H4 (cell line): ENCODE measurements around the gene NUDT2. TPM values are rescaled to one million over a fixed set of nuclear protein-coding genes. Genes with fewer than 3 reads are reported as not detected.

Experiments used
- DNase-seq: peaks from one replicate; pipeline ENCODE4 v3.0.0-alpha.2; 2015; ENCODE audit warnings: low spot score
- total RNA-seq: library from RNA; depleted of rRNA; stranded (reverse); fragments of >200 nt; shearing (Covaris generic); gene quantifications from 2 replicates; pipeline ENCODE4 v1.2.3, GENCODE V29; 2014

NUDT2 gene
- total RNA-seq, 1 experiment from 2014 or later, result 75.3 TPM

DNA sequence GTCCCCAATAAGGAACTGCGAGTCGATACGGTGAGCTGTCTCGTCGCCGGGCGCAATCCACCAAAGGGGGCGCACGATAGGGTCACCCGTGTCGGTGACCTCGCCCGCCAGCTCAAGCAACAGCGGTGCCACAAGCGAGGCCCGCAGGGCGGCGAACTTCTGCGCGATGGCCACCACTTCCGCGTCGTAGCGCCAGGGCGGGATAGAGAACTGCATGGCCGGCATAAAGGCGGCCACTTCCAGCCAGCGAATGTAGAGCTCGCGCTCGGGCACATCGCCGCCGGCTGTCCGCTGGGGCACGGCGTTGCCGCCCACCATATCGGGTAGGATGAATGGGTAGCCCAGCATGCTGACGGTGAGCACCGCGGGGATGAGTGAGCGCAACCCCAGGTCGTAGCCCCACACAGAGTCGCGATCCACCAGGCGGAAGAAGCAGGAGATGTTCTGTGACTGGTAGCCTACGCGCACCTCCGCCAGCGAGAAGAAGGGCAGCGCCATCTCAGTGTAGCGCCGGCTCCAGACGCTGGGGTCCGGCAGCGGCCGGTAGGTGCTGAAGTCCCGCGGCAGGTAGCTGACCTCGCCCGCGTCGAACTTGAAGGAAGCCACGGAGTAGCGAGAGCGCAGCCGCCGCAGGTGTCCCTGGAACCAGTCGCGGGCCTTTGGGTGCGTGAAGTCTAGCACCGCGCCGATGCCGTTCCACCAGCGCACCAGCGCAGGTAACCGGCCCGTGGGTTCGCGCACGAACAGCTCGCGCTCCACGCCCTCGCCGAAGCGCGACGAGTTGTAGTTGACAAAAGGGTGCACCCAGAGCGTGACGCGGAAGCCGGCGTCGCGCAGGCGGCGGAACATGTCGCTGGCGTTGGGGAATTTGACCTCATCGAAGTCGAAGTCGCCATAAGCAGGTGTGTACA lies 41.9 kb downstream of the NUDT2 start:
- DNase-seq, result no peak

DNA sequence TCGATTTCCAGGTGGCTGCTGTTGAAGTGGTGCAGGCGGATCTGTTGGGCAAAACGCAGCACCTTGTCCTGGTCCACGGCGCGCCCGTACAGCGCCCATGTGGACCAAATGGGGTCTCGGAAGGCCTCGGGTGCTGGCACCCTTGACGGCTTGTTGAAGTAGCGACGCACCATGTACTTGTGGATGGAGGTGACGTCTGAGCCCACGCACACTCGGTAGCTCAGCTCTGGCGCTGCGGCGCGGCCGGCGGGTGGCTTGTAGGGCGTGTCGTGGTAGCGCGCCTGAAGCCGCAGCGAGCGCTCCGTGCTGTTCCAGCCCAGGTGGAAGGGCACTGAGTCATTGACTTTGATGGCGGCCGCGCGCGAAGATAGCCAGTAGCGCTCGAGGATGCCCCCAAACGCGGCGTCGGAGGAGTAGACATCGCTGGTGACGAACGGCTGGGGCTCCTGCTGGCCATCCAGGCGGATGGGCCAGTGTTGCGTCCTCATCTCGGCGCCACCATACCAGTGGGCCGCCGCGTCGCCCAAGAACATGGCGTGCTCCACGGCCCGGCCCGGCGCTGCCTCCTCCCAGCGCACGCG lies 42.6 kb downstream of the NUDT2 start:
- no peak for DNase-seq

DNA sequence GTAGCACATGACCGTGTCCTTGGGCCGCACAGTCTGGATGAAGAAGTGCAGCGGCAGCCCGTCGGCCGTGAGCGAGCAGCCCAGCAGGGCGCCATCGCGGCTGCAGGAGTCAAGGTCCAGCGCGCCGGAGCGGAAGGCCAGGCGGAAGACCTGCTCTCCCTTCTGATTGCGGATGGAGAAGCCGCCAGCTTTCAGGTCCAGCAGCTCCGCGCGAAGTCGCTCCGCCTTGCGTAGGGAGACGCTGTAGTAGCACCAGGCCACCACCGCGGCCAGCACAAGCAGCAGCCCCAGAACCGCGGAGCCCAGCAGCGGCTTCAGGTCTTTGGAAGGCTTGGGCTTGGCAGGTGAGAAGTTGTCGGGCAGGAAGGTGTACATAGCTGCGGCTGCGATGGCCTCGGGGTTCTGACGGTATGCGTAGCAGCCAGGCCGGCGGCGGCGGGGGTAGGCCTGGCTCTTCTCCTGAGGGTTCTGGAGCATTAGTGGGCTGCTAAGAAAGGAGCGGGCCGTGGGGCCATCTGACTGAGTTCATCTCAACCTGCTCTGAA lies 43.2 kb downstream of the NUDT2 start:
- DNase-seq, result no peak

DNA sequence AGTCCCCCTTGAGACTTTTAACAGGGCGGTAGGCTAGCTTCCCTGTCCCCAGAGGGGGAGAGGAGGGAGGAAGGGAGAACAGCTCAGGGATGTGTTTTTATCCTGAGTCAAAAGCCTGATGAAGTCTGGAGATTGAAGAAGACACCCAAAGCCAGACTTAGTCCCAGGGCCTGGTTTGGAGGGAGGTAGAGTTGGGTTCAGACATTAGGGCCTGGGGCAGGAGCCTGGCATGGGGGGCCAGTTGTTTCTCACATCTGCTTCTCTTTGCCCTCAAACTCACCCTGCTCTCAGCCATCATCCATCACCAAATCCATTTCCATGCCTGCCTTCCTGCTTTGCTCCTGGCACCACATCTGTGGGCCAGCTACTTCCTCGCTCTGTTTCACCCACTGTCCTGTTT lies 44.4 kb downstream of the NUDT2 start:
- DNase-seq, result no peak

DNA sequence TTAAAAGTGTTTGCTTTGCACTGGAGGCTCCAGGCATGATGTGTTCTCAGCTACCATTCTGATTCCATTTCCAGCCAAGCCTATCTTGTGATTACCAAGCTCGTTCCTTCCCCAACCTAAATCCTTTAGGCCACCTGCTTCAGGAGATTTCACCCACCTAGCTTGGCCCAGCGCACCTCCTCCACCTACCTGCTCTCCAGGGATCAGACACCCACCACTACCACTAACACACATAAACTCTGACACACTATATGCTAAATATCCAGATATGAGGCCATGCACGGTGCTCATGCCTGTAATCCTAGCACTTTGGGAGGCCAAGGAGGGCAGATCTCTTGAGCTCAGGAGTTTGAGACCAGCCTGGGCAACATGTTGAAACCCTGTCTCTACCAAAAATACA lies 45.0 kb downstream of the NUDT2 start:
- no peak for DNase-seq

DNA sequence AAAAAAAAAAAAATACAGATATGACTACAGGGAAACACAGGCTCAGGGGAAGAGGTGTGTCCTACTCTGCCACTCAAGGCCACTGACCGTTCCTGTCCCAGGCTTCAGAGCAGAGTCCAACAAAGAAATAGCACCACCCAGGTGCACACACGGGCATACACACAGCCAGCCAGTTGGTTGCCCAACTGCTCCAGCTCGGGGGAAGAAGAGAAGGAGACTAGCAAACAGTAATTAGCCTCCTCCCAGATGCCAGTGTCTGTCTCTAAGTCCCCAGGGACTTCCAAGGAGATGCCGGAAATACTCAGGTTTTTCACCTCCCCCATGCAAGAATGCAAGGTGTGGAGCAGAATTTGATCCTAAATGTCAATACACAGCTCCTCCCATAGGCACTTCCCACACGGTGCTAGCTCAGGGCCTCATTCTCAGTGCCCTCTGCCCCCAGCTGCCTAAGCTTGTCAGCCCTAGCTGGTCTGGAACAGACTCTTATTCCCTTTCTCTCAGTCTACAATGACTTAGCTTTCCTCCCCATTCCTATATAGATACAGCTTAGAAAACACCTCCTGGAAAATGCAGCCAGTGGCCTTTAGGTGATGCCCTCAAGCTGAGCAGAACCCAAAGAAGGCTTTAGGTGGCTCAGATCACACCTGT lies 45.7 kb downstream of the NUDT2 start:
- DNase-seq, result peak; percentile 9

DNA sequence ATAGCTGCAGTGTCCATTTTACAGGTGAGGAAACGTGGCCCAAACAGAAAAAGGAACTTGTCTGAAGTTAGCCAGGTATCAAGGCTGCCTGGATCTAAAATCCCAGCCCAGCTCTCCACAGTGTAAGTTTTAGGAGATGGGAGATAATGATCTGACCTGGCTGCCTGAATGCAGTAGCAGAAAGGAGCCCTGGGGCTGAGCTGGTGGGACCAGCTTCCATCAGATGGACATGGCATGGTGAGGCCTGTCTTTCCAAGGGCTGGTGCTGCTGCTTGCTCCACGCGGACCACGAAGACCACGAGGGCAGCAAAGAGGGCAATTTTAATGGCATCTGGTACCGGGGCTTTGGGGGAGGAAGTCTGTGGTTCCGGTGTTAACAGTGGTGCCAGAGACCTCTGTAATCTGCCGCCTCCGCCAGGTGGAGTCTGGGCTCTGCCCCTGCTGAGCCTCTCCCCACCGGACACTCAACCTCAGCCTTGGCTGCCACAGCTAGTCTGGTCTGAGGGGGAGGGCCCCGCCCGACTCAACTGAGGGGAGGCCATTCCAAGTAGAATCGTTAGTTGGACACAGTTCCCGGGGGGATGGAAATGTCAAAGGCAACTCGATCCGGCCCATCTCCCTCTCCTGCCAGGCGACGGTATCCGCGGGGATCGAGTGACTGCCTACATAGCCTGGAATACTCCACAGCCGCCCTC lies 46.7 kb downstream of the NUDT2 start:
- peak; percentile 57 for DNase-seq

DNA sequence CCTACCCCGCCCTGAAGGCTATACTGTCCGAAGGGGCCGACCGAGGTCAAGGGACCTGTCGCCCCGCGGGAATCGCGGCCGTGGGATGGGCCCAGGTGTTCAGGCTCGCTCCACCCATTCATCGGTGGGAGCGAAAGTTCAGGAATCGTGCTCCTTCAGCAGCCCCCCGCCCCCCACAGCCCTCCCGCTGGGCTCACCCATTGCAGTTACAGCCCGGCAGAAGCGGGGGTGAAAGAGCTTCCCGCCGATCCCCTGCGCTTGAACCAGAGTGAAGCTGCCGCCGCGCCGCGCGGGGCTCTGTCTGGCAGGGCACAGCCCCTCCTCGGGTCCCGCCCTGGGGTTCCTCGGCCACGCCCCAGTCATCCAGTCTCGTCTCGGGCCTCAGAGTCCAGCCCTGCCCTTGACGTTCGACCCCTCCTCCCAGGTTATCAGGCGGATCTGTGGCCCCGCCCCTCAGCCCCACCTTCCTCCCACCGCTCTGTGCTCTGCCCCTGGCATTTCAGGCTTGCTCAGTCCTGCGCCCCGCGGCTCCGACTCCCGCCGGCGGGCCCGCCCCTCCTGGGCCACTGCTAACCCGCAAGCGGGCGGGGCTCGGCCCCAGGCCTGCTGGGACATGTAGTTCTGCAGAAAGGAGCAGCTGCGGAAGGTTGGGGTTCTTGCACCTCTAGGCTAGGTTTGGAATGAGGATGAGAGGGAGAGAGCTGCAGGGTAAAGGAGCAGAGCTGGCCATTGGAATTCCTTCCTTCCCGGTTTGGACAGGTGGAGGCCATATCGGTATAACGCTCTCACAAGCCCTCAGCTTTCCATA lies 47.4 kb downstream of the NUDT2 start, which contains the start of gene MYORG:
MYORG (minus strand) TSS at position 303 of the 808 bp plus-strand sequence. CDS start 3,955 bp downstream, outside the sequence.
- peak; percentile 97 for DNase-seq

DNA sequence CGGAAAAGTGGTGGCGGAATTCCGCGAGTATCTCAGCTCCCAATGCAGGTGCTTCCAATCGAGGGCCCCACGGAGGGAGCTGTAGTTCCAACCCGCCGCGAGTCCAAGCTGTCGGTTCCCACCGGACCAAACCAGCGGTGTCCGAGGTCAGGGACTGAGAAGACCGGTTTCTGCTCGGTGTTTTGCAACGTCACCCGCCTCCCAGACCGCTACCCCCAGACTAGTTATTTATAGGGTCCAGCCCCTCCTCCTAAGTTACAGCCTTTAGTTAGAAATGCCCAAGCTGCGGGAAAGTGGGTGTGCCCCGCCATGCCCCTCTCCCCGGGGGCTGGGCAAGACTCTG lies 48.0 kb downstream of the NUDT2 start:
- DNase-seq, result no peak

DNA sequence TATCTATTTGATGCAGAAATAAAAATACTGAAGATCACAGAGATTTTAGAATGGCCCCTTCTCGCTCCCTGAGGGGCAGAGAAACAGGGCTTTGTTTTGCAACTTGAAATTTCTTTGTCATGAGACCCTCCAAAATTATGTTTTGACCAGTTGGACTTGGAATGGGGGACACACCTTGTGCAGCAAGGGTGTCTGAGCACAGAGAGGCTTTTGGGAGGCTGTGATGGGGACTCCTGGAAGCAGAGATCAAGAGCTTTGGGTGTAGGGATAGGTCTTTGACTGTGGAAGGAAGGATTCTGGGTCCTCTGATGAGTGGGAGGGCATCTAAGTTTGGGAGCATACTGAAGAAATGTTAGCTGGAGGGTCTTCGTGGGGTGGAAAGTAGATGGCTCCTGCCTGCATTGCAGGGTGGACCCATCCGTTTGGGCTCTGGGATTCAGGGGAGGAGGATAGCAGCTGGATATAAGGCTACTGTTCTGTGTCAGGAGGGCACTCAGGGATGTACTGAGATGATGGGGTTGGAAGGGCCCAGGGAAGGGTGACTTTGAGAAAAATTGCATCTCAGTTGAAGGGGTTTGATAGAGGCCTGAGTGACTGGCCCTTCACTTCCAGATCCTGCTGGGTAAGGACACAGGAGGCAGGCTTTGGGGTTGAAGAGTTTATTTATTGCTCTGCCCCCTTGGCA lies 49.1 kb downstream of the NUDT2 start:
- peak; percentile 7 for DNase-seq

DNA sequence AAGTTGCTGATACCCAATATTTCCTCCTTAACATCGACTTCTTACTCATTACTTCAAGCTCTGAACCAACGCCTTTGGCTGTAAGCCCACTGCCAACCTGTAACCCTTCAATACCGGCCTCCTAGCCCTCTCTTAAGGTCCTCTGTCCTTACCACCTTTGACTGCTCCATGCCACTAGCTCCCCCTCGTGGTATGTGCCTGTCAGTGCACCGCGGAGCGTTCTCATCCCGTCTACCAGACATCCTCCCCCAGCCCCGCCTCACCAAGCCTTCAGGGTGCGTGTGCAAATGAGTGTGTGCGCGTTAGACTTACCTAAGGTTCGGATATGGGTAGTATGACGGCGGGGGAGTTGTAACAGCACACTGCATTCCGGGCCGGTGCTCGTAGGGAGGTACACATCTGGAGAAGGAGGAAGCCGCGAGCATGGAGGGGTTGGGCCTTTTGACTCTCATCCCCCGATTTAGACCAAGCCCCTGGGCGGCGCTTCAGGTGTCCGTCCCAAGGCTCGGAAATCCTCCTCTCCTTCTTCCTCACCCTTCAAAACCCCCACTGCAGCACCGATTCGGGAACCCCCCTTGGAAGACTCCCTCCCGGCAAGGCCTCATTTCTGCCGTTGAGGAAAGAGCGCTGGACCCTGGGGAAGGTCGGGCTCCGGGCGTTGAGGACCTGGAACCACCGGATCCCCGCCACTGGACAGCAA lies 50.1 kb downstream of the NUDT2 start:
- DNase-seq, result peak; percentile 73

DNA sequence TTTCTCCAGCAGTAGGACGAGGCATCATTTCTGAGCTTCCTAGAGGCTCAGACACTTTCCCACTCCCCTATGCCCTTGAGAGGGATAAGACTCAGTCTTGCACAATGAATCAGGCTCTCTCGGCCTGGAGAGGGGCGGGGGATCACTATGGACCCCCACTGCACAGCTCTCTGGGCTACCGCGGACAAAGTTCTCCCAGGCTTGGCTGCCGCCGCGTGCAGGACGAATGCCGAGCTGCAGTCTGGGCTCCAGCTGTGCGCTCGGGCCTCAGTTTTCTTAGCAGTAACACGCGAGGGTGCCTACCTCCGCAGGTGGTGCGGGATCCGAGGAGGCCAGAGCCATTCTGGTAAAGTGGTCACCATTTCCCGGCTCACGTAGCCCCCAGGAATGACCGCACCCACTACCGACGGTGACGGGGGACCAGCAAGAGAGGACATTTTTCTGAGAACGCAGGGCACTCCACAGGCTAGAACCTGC lies 50.7 kb downstream of the NUDT2 start:
- no peak for DNase-seq

DNA sequence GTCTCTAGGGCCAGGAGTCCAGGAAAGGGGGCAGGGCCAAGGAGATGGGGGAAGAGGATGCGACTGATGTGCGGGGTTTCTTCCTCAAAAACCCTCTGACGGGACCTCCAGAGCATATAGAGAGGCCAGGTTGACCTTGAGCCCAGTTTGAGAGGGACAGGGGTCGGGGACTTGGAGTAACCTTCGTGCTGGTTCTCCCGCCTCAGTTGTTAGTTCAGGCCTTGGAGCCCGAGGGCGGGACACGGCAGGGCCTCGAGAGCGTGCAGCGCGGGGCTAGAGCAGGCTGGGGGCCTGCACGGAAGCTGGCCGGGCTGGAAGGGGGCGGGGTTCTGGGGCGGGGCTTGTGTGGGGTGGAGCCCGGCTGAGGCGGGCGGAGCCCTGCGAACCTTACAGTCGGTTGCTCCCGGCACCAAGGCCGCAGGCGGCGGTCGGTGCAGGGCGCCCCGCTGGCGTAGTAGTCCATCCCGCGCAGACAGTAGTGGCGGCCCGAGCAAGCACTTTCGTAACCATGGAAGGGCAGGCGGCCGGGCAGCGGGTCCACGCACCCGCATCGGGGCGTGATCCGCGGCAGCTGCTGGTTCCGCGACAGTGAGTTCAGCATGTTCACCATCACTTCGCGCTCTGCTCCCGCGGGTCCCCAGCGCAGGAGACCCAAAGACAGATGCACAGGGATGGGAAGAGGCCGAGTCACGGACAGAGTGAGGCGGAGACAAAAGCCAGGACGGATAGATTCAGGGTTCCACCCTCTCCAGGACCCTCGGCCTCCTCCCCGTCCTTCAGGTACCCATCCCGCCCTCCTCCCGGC lies 51.3 kb downstream of the NUDT2 start:
- no peak for DNase-seq

DNA sequence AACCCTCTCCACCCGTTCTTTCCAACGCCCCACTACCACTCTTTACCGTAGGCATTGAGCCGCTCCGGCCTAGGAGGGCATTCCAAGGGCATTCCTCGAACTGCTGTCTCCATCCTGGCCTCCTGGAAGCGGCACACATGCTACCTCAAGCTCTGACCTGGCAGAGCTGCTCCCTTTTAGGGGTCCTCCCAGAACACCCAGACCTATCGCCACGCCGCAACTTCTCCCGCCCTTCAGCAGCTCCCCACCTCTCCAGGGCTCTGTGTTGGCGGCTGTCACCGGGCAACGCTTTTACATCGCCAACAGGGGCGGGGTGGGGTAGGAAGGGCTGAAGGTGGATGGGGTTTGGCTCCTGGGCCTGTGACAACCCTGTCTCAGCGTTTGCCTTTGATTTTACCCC lies 52.0 kb downstream of the NUDT2 start:
- no peak for DNase-seq

DNA sequence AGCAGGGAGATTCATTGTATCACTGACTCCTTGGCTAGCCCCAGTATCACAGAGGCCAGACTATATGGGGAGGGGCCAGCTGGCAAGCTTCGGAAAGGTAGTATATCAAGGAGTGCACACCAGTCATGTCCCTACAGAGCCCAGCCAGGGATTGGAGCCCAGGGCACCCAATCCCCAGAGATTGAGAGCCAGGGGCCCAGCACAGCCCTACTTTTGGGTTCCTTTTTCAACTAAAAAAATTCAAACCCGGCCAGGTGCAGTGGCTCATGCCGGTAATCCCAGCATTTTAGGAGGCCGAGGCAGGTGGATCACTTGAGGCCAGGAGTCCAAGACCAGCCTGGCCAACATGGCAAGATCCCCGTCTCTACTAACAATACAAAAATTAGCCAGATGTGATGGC lies 52.7 kb downstream of the NUDT2 start:
- no peak for DNase-seq

DNA sequence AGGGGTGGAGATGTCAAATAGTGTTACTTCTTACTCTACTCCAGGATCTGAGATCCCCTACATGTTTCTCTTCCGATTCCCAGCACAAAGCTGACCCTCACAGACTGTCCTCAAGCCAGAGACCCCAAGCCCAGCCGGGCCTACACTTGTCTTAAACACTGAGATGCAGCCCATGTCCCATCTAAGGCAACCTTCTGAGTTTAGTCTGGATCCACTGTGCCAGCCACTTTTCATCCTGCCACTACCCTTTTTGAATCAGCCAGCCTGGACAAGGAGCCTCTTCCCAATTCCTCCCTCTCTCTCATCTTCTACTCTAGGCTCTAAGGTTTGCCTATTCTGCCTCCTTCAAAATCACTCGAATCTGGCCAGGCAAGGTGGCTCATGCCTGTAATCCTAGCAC lies 53.5 kb downstream of the NUDT2 start:
- no peak for DNase-seq

DNA sequence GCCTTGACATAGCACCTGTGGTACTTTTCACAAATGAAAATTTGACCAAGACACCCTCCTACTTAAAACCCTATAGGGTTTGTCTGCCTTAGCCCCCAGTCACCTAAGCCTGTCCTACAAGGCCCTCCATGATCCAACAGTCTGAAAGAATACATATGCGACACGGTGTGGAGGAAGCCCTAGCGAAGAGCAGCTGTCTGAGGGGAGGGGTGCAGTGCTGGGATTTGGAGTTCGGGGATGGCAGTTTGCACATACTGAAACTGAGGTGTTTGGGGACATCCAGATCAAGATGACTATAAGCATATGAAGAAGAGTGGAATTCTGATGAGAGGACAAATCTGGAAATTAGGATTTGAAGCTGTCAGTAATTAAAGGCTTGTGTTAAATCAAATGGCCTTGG lies 54.5 kb downstream of the NUDT2 start:
- DNase-seq, result no peak

DNA sequence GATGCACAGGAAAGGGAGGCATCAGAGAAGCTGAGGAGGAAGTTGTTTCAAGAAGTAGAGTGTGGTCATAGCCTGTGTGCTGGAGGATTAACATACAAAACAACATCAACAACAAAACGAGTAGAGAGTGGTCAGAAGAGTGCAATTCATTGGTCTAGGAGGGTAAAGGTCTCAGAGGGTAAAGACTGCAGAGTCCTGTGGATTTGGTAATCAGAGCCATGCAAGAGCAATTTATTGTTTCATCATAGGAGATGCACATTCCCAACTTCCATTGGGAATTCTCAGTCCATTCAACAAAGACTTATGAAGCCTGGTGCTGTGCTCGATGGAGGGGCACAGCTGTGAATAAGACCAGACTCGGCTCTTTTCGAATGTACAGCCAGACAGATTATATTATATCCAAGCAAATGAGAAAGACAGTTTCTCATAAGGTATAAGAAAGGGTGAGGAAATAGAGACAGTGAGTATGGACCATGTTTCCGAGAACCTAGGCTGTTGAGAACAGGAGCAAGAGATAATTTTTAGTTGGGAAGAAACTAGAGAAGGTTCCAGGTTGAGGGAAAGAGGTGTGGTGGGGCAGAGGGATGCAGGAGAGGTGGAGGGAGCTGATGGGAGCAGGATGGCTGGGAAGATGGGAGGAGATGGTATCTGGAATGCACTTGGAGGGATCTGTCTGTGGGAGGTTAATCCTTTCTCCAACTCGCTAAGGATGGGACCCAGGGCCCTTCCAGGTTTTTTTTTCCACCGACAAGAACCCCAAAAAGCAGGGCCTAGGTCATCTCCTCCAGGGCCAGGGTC lies 55.2 kb downstream of the NUDT2 start:
- DNase-seq, result no peak
